Measurements from ENCODE around the gene TP53AIP1. TPM values are rescaled to one million over a fixed set of nuclear protein-coding genes. Genes with fewer than 3 reads are reported as not detected.

The TP53AIP1 gene
- total and polyA plus RNA-seq, 8 donors, result 0.12 to 1.0 (median 0.16) TPM; not detected in 2

DNA sequence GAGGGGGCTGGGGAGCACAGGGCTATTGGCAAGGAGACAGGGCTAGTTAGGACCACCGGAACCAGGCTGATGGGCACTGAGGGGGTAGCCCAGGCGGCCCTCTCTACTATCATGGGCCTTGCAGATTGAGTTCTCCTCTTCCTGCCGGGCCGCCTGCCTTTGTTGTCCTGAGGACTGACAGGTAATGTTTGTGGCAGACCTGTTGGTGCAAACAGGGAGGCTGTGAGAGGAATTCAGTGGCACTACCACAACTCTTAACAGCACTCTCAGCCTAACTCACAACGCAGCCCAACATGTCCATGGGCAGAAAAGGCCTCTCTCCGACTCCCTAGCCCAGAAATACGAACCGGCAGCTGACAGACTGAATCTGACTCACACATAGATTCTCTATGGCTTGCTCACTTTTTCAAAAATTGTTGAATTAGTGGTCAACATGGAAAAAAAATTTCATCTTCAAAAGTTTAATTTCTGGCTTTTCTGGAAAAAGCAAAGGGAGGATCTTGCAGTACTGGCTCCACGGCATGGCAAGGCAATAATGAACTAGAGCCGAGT is 40.1 kb downstream of the TP53AIP1 start:
- peaks cover 7 to 34% (median 23%) of the 10 kb centered on the region in 3 donors for H3K4me1 ChIP-seq

GRCh38 chr11:128901653-128902514 is 40.8 kb downstream of the TP53AIP1 start:
- DNase-seq (no peak), FAIRE-seq (no peak)

More for the DNA sequence above, 40.1 kb downstream of the TP53AIP1 start:
- H3K9me3 ChIP-seq, result no peaks in the 10 kb centered on the region
- DNase-seq (no peak), FAIRE-seq (no peak), ATAC-seq (no peak)
- WGBS, 2 donors, result 89% methylated on average over 10 of the region's 10 CpGs
- TF ChIP-seq CTCF (IDR thresholded peaks at IDR 0.05), result no peak
- H3K4me3 ChIP-seq, result no peak overlapping the region
- intact Hi-C loops (cut with DNase I), result no loop called here
- H3K27ac ChIP-seq, result no peak overlapping the region
- H3K36me3 ChIP-seq, result no peaks in the 10 kb centered on the region
- no peaks in the 10 kb centered on the region for H3K27me3 ChIP-seq

DNA sequence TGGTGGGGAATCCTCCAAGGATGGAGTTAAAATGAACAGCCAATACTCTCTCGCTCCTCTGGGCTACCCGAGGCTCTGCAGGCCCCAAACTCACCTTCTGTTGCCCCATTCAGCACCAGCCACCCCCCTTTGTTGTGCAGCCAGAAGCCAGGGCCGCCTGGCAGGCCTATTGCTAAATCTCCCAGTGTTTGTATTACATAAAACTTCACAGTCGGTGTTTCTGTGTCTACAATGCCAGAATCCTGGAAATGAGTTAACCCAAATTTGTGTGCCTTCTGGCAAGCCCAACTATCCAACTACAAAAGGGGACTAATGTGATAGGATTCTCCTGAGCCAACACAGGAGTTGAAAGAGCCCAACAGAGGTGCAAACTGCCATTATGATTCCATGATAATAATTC is 42.2 kb downstream of the TP53AIP1 start:
- DNase-seq (peak in 2 of 6 donors; percentile 37 to 48), FAIRE-seq (no peak), ATAC-seq (peak in 3 of 4 donors; percentile 9 to 58 (median 24))
- Histone ChIP-seq H3K4me1 (peaks cover 15 to 39% (median 34%) of the 10 kb centered on the region in 3 donors), H3K27me3 (no peaks in the 10 kb centered on the region), H3K9me3 (no peaks in the 10 kb centered on the region), H3K27ac (no peak overlapping the region), H3K4me3 (no peak overlapping the region), H3K36me3 (no peaks in the 10 kb centered on the region)
- intact Hi-C loops (cut with DNase I), result no loop called here
- no peak for TF ChIP-seq CTCF (IDR thresholded peaks at IDR 0.05)
- WGBS, 2 donors, result 19 to 27% methylated on average over 4 of the region's 4 CpGs

More at GRCh38 chr11:128901653-128902514, 40.8 kb downstream of the TP53AIP1 start:
- no peak for TF ChIP-seq CTCF (IDR thresholded peaks at IDR 0.05)
- Histone ChIP-seq H3K27ac (no peak overlapping the region), H3K4me1 (peaks cover 10 to 38% (median 25%) of the 10 kb centered on the region in 3 donors), H3K4me3 (no peak overlapping the region), H3K27me3 (no peaks in the 10 kb centered on the region), H3K36me3 (no peaks in the 10 kb centered on the region), H3K9me3 (no peaks in the 10 kb centered on the region)
- intact Hi-C loops (cut with DNase I), result no loop called here
- ATAC-seq, result no peak
- 87% methylated on average over 29 of the region's 29 CpGs for WGBS, 2 donors

DNA sequence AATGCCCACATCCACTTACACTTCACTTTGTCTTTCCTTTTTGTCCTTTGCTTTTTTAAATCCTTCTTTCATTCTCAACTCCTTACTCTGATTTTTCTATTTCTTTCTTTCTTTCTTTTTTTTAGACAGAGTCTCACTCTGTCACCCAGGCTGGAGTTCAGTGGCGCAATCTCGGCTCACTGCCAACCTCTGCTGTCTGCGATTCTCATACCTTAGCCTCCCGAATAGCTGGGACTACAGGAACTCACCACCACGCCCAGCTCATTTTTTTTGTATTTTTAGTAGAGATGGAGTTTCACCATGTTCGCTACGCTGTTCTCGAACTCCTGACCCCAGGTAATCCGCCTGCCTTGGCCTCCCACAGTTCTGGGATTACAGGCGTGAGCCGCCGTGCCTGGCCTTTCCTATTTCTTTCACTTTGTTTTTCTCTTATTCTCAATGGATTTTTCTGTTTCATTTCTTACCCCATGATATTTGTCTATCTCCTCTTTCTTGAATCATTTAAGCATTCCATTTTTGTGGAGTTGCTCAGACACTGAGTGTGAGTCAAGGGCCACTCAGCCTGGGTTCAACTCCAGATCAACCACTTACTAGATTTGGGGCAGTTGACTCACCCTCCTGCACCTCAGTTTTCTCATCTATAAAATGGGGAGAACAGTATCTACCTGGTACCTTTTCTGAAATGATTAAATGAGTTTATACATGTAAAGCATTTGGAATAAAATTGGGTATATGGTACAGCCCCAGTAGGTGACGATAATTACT is 43.9 kb downstream of the TP53AIP1 start:
- FAIRE-seq, result no peak
- Histone ChIP-seq H3K4me3 (no peak overlapping the region), H3K27ac (no peak overlapping the region), H3K36me3 (no peaks in the 10 kb centered on the region), H3K9me3 (no peaks in the 10 kb centered on the region), H3K4me1 (peaks cover 29 to 47% (median 47%) of the 10 kb centered on the region in 3 donors), H3K27me3 (no peaks in the 10 kb centered on the region)
- TF ChIP-seq CTCF (IDR thresholded peaks at IDR 0.05), result no peak
- no peak for ATAC-seq
- DNase-seq, result peak in 4 of 6 donors; percentile 41 to 83 (median 53)
- intact Hi-C loops (cut with DNase I), result no loop called here
- 72 to 77% methylated on average over 13 of the region's 13 CpGs for WGBS, 2 donors
